ENCODE measurements around the gene NTNG1.
"Not testable (repeated sequence)": the region's sequence is repeated elsewhere in the genome, so short reads cannot be mapped to it uniquely, and the experiment has no call there.

NTNG1 gene

DNA sequence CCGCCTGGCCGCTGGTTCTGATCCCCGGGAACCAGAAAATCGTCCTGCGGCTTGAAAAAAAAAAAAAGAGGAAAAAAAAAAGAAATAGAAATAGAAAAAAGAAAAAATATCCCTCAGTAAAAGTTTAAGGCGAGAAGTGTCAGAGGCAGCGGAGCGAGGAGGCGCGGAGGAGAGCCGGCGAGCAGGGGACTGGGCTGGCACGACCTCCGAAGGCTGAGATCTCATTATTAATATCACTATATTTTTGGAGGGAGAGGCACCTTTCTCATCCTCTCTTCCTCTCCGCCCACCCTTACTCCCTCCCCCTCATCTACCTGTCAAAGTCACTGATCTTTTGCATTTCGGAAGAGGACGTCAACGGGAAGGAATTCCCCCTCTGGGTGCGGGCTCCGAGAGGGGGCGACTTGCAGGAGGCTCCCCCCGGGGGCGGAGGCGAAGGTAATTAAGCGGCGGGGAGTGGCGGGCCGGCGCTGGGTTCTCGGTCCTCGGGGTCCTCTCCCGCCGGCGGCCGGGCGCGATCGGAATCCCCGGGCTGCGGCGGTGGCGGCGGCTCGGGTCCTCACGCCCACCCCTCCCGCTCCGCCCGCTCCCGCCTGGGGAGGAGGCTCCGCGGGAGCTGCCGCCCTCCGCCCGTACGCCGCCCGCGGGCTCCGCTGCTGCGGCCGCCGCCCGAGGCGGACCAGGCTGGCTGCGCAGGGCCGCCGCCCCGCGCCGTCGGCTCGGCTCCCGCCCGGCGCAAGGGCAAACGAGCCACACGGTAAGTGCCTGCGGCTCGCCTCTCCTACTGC is at the start of gene NTNG1:
NTNG1 (plus strand) TSS at position 337 of the 788 bp plus-strand sequence.
- no peak for DNase-seq (ENCODE audit: low read depth)

DNA sequence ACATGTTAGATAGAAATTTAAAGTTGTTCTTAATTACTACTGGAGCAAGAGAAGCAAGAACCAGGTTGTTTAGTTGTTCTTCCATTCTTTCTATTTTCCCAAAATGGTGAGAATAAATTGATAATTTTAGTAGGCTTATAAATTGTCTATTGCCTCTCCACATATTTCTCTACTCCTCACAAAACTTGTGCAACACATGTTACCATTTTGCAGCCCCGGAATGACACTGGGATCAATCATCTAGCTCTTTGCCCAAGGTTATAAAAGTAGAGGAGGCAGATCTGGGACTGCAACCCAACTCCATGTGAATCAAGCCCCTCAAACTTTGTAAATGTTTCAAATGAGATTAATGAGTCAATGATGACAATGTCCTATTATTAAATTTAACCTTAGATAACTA is 49.4 kb upstream of the NTNG1 start:
- DNase-seq (ENCODE audit: low read depth), result no peak

DNA sequence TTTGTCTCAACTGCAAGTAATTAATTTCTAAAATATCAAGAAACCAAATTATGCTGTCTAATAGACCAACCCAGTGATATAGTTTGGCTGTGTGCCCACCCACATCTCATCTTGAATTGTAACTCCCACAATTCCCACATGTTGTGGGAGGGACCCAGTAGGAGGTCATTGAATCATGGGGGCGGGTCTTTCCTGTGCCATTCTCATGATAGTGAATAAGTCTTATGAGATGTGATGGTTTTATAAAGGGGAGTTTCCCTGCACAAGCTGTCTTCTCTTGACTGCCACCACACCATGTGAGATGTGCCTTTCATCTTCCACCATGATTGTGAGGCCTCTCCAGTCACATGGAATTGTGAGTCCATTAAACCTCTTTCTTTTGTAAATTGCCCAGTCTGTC is 47.4 kb upstream of the NTNG1 start:
- not testable (repeated sequence) for DNase-seq (ENCODE audit: low read depth)

DNA sequence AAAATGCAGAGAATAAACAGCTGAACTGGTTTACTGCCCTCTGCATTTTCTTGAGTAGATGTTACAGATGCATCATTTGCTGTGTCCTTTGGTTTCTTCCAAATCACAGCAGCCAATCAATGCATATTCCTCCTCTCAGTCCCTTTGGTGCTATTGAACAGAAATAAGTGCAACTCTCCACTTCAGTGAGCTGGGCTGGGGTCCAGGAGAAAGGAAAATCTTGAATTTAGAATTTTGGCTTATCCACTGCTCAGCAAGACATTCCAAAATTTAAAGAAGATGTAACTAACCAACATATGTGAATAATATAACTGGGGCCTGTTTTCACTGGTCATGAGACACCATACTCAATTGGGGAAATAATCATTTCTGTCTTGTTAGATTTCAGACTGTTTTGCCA is 45.2 kb upstream of the NTNG1 start:
- DNase-seq (ENCODE audit: low read depth), result no peak

DNA sequence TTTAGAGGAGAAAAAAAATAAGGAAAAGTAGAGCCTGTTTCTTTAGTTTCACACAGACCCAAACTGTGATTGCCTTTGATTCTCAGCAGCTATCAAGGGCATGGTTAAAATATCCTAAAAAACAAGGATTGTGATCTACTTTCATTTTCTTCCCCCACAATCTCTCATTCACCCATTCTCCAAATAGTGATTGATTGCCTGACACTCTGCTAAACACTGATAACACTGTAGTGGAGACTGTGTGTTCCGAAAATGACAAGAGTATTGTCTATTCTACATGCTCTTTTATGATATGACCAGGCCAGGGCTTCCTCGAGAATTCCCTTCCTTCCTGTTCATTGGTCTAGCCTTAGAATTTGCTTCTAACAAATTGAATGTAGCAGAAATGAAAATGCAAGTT is 44.1 kb upstream of the NTNG1 start:
- no peak for DNase-seq (ENCODE audit: low read depth)

DNA sequence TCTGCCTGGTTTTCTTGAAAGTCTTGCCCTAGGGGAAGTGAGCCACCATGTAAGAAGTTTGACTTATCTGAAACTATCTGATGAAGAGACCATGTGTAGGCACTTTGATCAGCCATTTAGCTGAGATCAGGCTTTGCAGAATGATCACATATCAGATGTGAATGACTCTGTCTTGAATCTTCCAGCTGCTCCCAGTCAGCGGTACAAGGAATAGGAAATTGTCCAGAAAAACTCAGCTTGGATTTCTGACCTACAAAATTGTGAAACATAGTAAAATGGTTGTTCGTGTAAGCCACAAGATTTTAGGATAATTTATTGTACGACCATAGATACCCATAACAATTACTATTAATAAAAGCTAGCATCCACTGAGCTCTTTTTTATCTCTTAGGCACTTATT is 41.9 kb upstream of the NTNG1 start:
- DNase-seq (ENCODE audit: low read depth), result no peak

DNA sequence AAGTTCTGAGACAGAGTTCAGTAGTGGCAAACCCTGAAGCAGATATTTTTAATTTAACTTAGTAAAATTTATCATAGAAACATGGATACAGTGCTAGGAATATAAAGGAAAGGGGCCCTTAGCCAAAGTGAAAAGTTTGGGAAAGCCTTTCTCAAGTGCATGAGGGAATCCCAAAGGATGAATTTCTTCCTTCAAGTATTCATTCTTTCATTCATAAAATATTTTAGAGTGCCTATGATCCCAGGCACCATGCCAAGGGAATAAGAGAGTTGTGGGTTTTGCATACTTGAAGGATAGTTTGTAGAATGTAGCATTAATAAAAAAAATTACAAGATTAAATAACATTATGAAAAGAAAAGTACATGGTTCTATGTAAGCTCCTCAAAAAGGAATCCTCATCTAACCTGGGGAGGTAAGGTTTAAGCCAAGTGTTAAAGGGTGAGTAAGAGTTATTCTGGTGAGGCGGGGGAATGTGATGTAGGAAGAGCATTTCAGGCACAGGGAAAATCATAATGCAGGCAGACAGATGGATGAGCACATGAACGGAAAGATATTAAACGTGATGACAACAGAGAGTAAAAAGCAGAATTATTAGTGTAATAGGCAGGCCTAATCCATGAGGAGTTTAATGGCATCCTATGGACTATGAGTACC is 40.4 kb upstream of the NTNG1 start:
- DNase-seq (ENCODE audit: low read depth), result no peak

DNA sequence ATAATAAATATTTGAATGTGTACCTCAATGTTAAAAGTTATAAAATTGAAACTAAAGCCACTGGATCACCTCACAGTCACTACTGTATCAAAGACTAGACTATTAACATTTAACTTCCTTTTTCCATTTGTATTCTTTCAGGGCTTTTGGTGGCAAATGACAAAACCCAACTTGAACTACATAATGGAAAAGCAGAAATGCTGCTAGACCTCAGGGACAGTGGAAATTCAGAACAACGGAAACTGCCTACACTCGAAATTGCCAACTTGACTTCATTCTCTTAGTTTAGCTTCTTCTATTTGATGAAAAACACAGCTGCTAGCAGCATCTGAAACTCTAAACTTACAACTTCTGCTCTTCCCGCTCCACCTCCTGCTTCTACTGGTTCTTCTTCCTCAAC is 34.9 kb upstream of the NTNG1 start:
- DNase-seq (ENCODE audit: low read depth), result no peak

DNA sequence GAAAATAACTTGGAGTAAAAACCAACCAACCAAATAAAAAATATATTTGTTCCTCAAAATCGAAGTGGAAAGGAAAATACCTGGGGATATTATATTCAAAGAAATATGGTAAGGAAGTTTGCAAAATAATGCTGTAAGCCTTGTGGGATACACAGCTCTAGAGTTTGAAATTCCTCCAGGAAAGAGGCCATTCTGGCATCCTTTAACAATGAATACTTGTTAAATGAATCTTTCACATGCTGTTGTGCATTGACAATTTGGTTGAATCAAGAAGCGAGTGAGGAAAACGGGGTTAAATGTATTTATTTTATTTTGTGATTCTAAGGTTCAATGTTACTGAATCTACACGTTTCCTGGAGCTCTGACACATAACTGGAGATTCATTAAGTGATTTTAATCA is 30.5 kb upstream of the NTNG1 start:
- DNase-seq (ENCODE audit: low read depth), result no peak

DNA sequence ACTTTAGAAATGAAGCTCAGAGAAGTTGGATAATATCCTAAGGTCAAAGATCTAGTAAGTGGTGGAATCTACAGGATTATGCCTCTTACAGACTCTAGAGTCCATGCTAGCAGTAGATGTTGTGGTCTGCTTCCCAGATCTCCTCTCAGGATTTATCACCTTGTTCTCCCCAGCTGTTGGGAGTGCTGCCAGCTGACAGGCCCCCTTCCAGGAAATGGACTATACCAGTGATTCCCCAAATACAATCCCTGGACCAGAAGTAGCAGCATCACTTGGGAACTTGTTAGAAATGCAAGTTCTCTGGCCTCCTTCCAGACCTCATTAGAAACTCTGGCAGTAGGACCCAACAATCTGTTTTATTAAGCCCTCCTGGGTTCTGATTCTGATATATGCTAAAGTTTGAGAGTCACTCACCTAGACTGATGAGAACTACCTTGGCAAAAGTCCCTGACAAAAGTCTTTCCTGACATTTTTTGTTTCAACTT is 24.5 kb upstream of the NTNG1 start:
- DNase-seq (ENCODE audit: low read depth), result no peak

DNA sequence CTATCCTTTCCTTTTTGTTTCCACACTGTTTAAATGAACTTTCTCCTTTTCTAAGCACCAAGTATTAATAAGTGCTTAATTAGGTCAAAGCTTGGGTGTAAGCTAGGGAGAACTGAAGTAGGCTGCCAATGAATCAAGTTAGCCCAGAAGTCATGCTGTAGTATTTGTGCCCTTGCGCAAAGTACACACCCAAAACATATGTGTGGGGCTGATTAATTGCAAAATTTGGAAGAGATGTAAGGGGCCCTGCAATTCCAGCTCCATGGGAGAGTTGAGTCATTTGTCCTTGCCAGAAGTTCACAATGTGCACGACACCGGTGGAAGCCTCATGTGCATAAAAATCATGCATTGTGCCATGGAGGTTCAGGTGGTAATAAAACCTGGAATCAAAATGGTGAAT is 18.6 kb upstream of the NTNG1 start:
- no peak for DNase-seq (ENCODE audit: low read depth)

DNA sequence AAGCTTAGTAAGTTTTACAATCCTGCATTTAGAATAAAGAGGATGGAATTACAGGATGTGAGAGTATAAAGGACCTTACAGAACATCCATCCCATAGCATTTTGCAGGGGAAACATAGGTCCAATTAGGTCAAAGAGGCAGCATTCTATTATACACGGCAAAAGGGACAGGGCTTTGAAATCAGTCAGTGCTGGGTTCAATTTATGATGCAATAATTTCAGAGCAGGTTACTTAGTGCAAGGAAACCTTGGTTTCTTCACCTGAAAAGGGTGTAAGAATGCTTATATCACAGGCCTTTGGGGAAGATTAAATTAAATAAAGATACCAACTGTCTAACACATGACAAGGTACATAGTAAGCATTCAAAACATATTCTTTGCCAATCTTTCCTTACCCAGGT is 17.1 kb upstream of the NTNG1 start:
- no peak for DNase-seq (ENCODE audit: low read depth)

DNA sequence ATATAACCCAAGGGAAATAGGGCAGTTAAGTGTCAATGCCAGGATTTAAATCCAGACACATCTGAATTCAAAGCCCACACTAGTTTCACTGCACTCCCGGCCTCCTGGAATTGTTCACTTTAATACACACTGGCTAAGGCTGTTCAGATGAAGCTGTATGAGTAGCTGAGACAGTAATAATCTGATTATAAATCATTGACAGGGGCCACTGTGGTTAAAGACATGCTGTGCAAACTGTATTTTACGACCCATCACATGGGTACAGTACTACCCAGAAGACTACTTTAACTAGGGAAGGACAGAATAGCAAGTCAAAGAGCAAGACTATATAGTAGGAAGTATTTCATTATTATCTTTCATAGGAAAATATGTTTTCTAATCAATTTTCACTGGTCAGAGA is 16.1 kb upstream of the NTNG1 start:
- no peak for DNase-seq (ENCODE audit: low read depth)

DNA sequence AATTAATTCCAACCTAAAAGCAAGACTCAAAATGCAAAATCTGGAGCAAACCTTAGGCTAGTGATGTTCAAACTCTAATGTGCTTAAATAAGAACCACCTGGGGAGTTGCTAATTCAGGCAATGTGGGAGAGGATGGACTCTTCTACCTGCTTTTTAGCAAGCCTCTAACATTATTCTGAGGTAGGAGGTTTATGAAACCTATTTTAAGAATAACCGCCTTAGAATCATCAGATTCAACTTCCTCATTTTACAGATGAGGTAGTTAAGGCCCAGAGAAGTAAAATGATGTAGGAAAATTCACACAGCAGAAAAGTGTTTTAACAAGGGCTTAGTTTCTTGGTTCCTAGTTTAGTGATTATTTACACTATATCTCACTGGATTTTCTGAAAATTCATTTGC is 8.6 kb upstream of the NTNG1 start:
- no peak for DNase-seq (ENCODE audit: low read depth)

DNA sequence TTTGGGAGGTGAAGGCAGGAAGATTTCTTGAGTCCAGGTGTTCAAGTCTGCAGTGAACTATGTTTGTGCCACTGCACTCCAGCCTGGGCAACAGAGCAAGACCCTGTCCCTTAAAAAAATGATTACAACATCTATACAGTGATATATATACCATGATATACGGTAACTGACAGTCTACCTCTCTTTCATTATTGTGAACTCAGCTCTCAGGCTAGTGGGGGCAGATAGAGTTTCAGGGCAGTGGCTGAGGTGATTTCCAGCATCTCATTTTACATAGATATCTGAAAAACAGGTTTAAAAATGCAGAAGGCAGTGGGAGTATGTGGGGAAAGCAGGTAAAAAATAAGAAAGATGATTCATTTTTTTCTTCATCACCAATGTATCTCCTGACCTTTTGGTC is 8.1 kb upstream of the NTNG1 start:
- no peak for DNase-seq (ENCODE audit: low read depth)

DNA sequence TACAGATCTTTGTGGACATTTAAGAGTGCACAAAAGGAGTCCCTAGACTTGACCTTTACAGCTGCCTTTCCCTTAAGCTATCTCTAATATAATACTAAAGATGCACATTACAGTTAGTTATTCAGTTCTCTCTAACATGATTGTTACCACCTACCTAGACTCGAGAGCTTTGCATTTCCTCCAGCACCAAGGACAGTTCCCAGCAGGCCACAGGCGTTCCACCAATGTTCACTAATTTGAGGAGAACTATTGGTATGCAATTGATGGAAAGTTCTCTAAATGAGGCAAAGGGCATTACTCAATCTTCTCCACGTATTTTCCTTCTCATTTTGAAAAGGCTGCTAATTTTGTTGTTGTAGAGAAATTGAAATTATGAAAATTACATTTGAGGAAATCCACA is 5.4 kb upstream of the NTNG1 start:
- DNase-seq (ENCODE audit: low read depth), result no peak

DNA sequence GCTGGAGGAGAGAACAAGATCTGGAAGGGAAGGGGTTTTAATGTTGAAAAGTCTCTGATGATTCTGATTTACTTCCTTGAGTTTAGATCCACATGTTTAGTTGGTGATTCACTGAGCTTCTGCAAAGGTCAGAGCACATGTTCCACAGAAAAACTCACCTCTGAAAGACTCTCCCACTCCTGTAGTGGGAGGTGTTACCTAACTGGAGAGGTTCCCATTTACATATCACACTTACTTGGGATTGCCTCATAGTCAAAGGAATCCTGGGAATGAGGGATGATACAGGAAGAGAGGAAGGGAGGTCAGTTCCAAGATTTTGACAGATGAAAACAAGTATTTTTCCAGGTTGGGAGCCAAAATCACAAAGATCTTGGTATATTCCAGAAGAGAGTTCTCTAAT is 2.7 kb upstream of the NTNG1 start:
- DNase-seq (ENCODE audit: low read depth), result no peak

DNA sequence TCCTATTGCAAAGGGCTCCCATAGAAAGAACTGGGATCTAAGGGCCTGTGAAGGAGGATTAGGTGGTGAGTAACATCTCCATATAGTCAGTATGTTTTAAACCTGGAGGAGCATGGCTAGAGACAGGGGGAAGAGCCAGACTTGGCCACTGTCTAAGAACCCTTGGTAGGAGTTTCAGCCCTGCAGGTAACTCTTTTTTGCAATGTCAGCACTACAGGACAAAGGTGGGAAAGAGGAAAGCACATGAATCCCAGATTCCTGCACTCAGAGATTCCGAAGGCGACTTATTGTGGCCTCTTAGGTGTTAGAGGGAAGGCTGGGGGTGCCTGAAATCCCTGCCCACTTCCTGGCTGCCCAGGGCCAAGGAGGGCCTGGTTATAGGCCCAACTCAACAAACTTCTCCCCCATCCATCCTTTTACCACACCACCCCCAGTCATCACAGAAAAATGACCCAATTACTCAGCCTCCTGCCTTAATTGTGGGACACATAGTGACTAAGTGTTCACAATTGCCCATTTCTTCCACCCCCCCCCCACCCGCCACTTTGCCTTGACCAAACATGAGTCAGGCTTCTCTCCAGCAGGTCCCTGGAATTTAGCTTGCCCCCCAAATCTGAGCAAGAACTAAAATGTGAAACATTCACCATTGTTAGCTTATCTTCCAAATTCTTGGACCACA is 1.9 kb upstream of the NTNG1 start:
- no peak for DNase-seq (ENCODE audit: low read depth)

DNA sequence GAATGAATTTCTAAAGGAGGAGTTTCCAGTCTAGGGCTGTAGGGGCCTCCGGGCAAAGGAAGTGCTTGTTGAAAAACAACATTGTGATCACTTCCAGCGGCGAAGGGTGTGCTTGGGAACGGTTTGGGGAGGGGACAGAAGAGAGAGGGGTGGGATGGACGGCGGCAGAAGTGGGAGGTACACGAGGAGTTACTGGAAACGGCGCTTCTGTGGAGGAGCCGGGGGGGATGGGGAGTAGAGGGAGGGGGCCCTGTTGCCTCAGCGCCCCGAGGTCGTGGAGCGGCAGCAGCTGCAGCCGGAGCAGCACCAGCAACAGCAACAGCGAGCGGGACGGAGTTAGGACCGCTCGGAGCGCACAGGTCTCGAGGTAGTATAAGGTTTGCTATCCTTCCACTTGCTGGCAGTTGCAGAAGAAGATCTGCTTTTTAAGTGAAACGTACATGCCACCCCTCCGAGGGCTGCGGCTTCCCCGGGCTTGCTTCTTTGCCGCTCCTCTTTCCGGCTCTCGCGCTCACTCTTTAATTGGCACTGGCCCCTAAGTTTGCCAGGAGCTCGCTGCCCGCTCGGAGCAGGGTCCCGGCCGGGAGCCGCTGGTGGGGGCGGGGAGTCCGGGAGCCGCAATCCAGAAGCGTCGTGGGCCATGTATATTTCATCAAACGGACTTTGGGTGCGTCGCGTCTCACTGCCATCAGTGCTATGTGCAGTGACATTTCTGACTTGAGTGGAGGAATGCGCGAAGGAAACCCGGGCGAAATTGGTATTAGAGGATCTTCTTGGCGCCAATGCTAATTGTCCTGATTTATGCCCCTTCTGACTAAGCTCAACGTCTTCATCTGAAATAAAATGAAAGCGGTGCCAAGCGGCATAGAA is 771 bp upstream of the NTNG1 start:
- DNase-seq (ENCODE audit: low read depth), result no peak

DNA sequence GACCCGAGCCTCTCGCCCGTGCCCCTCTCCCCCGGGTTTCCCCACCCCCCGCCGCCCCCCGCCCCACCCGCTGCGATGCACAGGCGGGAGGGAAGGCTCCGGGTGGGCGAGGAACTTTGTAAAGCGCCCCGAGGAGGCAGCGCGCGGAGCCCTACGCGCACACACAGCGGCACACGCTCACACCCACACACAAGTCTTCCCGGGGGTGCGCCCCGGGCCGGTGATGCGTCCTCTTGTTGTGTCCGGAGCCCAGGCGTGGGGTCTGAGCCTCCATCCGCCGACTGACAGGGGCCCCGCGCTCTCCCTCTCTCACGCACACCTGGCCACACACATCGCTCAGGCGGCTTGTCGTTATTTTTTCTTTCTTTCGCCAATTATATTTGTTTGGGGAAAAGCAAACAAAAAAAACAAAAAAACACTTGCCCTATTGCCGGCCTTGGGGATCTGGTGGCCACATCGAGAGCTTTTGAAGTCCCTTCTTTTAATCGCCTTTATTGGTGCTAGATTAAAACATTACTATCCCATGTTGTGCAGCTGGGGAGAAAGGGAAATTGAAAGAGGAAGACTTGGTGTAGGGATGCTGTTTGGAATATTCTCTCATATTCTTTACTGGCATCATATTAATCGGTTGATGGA is 770 bp downstream of the NTNG1 start:
- DNase-seq (ENCODE audit: low read depth), result no peak

DNA sequence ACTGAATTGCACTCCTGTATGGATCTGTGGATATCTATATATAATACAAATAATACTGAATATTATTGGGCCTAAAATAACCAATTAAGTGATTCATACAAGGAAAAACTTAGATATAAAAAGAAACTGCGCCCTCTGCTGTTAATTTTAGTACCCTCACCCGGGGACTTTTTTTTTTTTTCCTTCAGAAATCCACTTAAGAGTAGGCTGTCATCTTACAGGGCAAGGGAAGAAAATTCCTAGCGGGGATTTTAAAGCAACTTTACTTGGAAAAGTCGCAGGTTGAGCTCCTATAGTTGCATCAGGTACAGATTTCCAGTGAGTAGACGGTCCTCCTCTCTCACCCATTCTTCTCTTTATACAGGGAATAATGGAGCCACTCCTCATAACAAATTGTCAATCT is 1.3 kb downstream of the NTNG1 start:
- no peak for DNase-seq (ENCODE audit: low read depth)

DNA sequence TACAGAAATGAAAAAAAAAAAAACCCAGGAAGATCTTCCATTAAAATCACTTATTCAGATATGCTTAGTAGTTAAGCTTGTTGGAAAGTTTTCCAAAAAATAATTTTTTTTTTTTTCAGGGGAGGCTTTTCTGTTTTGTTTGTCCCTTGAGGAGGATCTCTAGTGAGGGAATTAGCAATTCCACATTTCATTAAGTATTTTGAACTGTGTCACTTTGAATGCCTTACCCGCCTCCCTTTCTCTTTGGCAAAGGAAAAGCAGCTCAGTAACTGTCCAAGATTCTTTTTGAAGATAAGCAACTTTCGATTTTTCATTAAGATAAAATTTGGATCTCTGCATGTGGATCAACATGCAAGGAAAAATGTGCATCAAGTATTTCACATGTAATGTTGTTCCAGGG is 1.8 kb downstream of the NTNG1 start:
- DNase-seq (ENCODE audit: low read depth), result no peak

Measured in activated T-cell treated with anti-CD3 and anti-CD28 coated beads for 1 hour (primary cell).